GM23338 (cell line): Measurements from ENCODE around the gene PLEKHA7.

Source experiments
- CTCF ChIP-seq, 2 experiments: fragments of 200-600 bp in 1 of 2; sonication (generic) in 1 of 2; conservative IDR thresholded peaks; 2 replicates each; pipeline versions ENCODE4 v1.5.1 to v1.6.1; 2016 to 2017; ENCODE audit warnings: antibody characterized with exemption in 2 of 2, low read depth in 2 of 2, mild to moderate bottlenecking in 2 of 2, moderate library complexity in 1 of 2
- EZH2 ChIP-seq: fragments of 200-600 bp; sonication (generic); IDR thresholded peaks from one replicate; pipeline ENCODE4 v1.8.0; 2017; ENCODE audit warnings: antibody characterized with exemption, mild to moderate bottlenecking, low read depth; ENCODE audit not compliant: unreplicated experiment
- POLR2AphosphoS5 ChIP-seq: IDR thresholded peaks from 2 replicates; pipeline ENCODE4 v1.6.1; 2016; ENCODE audit warnings: antibody characterized with exemption, low read depth
- REST ChIP-seq: IDR thresholded peaks from one replicate; pipeline ENCODE4 v1.6.1; 2018; ENCODE audit warnings: antibody characterized with exemption; ENCODE audit not compliant: unreplicated experiment

- TF ChIP-seq POLR2AphosphoS5 (no peak), CTCF (conservative IDR thresholded peaks at IDR 0.05; ENCODE audit: low read depth in 2 of 2) (no peak), EZH2 (no peak), REST (no peak)
Measured at GRCh38 chr11:16813126-16813525, 201.1 kb downstream of the PLEKHA7 start.
